Liver (tissue), 9 donors: ENCODE data around the gene BDKRB2. TPM values are rescaled to one million over a fixed set of nuclear protein-coding genes. Genes with fewer than 3 reads are reported as not detected.

Experiments used
- DNase-seq: peaks from one replicate; pipeline ENCODE4 v3.0.0-alpha.2; 2017; ENCODE audit warnings: low spot score
- H3K27ac ChIP-seq, 2 donors: one replicate each; pipeline ENCODE4 v1.7.0; 2013; ENCODE audit warnings: inconsistent platforms in 2 of 2, low read length in 2 of 2, control low read depth in 1 of 2, low read depth in 1 of 2, mild to moderate bottlenecking in 1 of 2
- H3K27me3 ChIP-seq, 4 donors: one replicate each; pipeline versions ENCODE4 v1.6.1 to v1.7.0; 2013; ENCODE audit warnings: low read length in 3 of 4, inconsistent platforms in 1 of 4, mild to moderate bottlenecking in 1 of 4, moderate library complexity in 1 of 4; ENCODE audit not compliant: control insufficient read depth in 4 of 4, insufficient read depth in 4 of 4
- H3K36me3 ChIP-seq, 4 donors: one replicate each; pipeline versions ENCODE4 v1.6.1 to v1.7.0; 2013; ENCODE audit warnings: low read length in 3 of 4, mild to moderate bottlenecking in 3 of 4, low read depth in 1 of 4, moderate library complexity in 1 of 4; ENCODE audit not compliant: control insufficient read depth in 4 of 4, insufficient read depth in 3 of 4
- H3K4me1 ChIP-seq, 4 donors: one replicate each; pipeline versions ENCODE4 v1.6.1 to v1.7.0; 2013; ENCODE audit warnings: low read length in 3 of 4, mild to moderate bottlenecking in 3 of 4, moderate library complexity in 1 of 4; ENCODE audit not compliant: control insufficient read depth in 4 of 4, insufficient read depth in 4 of 4
- H3K4me3 ChIP-seq, 3 donors: one replicate each; pipeline versions ENCODE4 v1.6.1 to v1.7.0; 2013; ENCODE audit warnings: low read length in 3 of 3, control low read depth in 1 of 3, low read depth in 1 of 3, mild to moderate bottlenecking in 1 of 3
- H3K9ac ChIP-seq, 2 donors: one replicate each; pipeline ENCODE4 v1.7.0; 2013; ENCODE audit warnings: low read length in 2 of 2, mild to moderate bottlenecking in 2 of 2, moderate library complexity in 2 of 2, control low read depth in 1 of 2, low read depth in 1 of 2
- H3K9me3 ChIP-seq, 4 donors: one replicate each; pipeline versions ENCODE4 v1.6.1 to v1.7.0; 2013; ENCODE audit warnings: low read length in 3 of 4; ENCODE audit not compliant: control insufficient read depth in 4 of 4
- EGR1 ChIP-seq, 2 donors: IDR thresholded peaks; 2 replicates each; pipeline ENCODE4 v1.6.1; 2016 to 2018; ENCODE audit warnings: antibody characterized with exemption in 2 of 2, low read depth in 2 of 2
- FOXA1 ChIP-seq: IDR thresholded peaks from 2 replicates; pipeline ENCODE4 v1.6.1; 2016; ENCODE audit warnings: antibody characterized with exemption
- GABPA ChIP-seq, 2 donors: IDR thresholded peaks in 1 of 2; conservative IDR thresholded peaks in 1 of 2; 2 replicates each; pipeline ENCODE4 v1.6.1; 2016; ENCODE audit warnings: antibody characterized with exemption in 2 of 2, mild to moderate bottlenecking in 1 of 2, moderate library complexity in 1 of 2
- JUND ChIP-seq, 2 donors: IDR thresholded peaks; 2 replicates each; pipeline ENCODE4 v1.6.1; 2016; ENCODE audit warnings: antibody characterized with exemption in 2 of 2
- NR2F2 ChIP-seq: IDR thresholded peaks from 2 replicates; pipeline ENCODE4 v1.6.1; 2016; ENCODE audit warnings: antibody characterized with exemption
- RXRA ChIP-seq, 2 donors: IDR thresholded peaks; 2 replicates each; pipeline ENCODE4 v1.6.1; 2017 to 2018; ENCODE audit warnings: antibody characterized with exemption in 2 of 2, mild to moderate bottlenecking in 1 of 2
- TAF1 ChIP-seq: conservative IDR thresholded peaks from 2 replicates; pipeline ENCODE4 v1.6.1; 2016; ENCODE audit warnings: antibody characterized with exemption, mild to moderate bottlenecking
- YY1 ChIP-seq: IDR thresholded peaks from 2 replicates; pipeline ENCODE4 v1.6.1; 2016; ENCODE audit warnings: antibody characterized with exemption, mild to moderate bottlenecking
- WGBS: extraction: QIAGEN DNeasy Blood & Tissue Kit; methylation state at CpG from one replicate; pipeline ENCODE4 v1.1.7; 2013; 5-methylcytosine and 5-hydroxymethylcytosine counted together
- polyA plus RNA-seq, 2 donors: library from polyadenylated mRNA; stranded (reverse) in 1 of 2; unstranded in 1 of 2; fragments of 200-250 nt in 1 of 2; fragments of >200 nt in 1 of 2; fragmentation: Nextera tagmentation in 1 of 2; extraction: Ambion mirVana in 1 of 2; gene quantifications; one replicate each; pipeline versions ENCODE4 v1.2.1 to v1.2.3, GENCODE V29; 2013 to 2015
- total RNA-seq, 2 donors: library from RNA; depleted of rRNA; stranded (reverse); fragments of >200 nt; gene quantifications; one replicate each; pipeline ENCODE4 v1.2.3, GENCODE V29; 2014
- TF ChIP-seq, protein P1 (sequence below): IDR thresholded peaks from 2 replicates; pipeline ENCODE4 v1.6.1; 2016; ENCODE audit warnings: antibody characterized with exemption, mild to moderate bottlenecking
- TF ChIP-seq, protein P2 (sequence below): IDR thresholded peaks from 2 replicates; pipeline ENCODE4 v1.6.1; 2016; ENCODE audit warnings: antibody characterized with exemption
- TF ChIP-seq, protein P3 (sequence below): IDR thresholded peaks from 2 replicates; pipeline ENCODE4 v1.6.1; 2016; ENCODE audit warnings: antibody characterized with exemption
- donor health status: healthy.
- donor health status: healthy.
- donor health status: healthy.
- donor health status: healthy.
- donor health status: healthy.

The BDKRB2 gene
- total and polyA plus RNA-seq, 4 donors = 0.10 to 0.25 (median 0.17) TPM

DNA sequence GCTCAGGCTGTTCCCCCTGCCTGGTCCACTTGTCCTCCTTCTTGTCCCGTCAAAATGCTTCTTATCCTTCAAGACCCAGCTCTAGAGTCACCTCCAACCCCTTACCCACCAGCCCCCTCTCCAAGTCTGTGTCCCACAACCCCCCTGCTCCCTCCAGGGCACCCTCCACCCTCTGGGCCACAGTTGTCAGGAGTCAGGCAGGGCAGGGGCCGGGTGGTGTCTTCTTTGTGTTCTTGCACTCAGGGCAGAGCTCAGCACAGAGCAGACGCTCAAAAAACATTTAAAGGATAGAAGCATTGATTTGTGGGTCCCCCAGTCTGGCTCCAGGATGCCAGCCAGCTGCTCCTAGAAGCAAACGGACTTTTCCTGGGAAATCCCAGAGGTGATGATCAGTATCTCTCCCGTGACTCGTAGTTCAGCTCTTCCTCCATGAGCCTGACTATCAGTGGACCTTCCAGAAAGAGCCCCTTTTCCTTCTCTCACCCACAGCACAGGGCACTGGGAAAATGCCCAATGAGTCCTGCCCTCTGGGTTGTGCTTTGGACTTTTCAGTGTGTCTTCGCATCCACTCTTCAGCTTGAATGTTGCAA lies 34.1 kb downstream of the BDKRB2 start:
- 67% methylated on average over 7 of the region's 7 CpGs for WGBS
- H3K27ac ChIP-seq = no peak overlapping the region
- H3K27me3 ChIP-seq = peaks cover 0 to 3% (median 0%) of the 10 kb centered on the region in 4 donors
- H3K36me3 ChIP-seq = no peaks in the 10 kb centered on the region
- DNase-seq = no peak
- no peak overlapping the region for H3K4me3 ChIP-seq
- H3K4me1 ChIP-seq = no peaks in the 10 kb centered on the region
- TF ChIP-seq EGR1 (IDR thresholded peaks at IDR 0.05; ENCODE audit: low read depth in 2 of 2) (no peak), RXRA (IDR thresholded peaks at IDR 0.05) (no peak)
- H3K9ac ChIP-seq = no peak overlapping the region
- no peaks in the 10 kb centered on the region for H3K9me3 ChIP-seq

DNA sequence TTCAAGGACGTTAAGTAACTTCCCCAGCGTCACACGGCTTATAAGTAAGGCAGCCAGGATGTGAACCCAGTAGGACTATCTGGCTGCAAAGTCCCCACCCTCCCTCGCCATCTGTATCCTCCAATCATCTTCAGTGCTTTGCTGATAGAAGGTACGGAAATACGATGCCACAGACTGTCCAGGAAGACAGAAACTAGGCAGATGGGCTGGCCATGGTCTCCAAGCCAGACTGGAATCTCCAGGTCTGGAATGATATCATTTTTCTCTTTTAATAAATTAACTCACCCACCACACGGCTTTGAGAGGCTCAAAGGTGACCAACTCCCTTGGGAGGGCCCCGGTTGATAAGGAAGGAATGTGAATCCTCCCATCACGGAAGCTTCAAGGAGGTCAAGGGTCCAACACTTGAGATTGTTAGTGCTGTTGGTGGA lies 35.1 kb downstream of the BDKRB2 start:
- no peak overlapping the region for H3K9ac ChIP-seq
- H3K27ac ChIP-seq = no peak overlapping the region
- H3K27me3 ChIP-seq = peaks cover 0 to 3% (median 0%) of the 10 kb centered on the region in 4 donors
- no peaks in the 10 kb centered on the region for H3K4me1 ChIP-seq
- H3K9me3 ChIP-seq = no peaks in the 10 kb centered on the region
- WGBS = 60% methylated on average over 9 of the region's 9 CpGs
- TF ChIP-seq, protein P1, sequence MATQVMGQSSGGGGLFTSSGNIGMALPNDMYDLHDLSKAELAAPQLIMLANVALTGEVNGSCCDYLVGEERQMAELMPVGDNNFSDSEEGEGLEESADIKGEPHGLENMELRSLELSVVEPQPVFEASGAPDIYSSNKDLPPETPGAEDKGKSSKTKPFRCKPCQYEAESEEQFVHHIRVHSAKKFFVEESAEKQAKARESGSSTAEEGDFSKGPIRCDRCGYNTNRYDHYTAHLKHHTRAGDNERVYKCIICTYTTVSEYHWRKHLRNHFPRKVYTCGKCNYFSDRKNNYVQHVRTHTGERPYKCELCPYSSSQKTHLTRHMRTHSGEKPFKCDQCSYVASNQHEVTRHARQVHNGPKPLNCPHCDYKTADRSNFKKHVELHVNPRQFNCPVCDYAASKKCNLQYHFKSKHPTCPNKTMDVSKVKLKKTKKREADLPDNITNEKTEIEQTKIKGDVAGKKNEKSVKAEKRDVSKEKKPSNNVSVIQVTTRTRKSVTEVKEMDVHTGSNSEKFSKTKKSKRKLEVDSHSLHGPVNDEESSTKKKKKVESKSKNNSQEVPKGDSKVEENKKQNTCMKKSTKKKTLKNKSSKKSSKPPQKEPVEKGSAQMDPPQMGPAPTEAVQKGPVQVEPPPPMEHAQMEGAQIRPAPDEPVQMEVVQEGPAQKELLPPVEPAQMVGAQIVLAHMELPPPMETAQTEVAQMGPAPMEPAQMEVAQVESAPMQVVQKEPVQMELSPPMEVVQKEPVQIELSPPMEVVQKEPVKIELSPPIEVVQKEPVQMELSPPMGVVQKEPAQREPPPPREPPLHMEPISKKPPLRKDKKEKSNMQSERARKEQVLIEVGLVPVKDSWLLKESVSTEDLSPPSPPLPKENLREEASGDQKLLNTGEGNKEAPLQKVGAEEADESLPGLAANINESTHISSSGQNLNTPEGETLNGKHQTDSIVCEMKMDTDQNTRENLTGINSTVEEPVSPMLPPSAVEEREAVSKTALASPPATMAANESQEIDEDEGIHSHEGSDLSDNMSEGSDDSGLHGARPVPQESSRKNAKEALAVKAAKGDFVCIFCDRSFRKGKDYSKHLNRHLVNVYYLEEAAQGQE = no peak
- TF ChIP-seq TAF1 (no peak), NR2F2 (no peak), FOXA1 (no peak), JUND (IDR thresholded peaks at IDR 0.05) (no peak), YY1 (no peak), RXRA (IDR thresholded peaks at IDR 0.05) (no peak), GABPA (IDR thresholded peaks at IDR 0.05 in 1 of 2, conservative IDR thresholded peaks at IDR 0.05 in 1 of 2) (no peak)
- TF ChIP-seq, protein P2, sequence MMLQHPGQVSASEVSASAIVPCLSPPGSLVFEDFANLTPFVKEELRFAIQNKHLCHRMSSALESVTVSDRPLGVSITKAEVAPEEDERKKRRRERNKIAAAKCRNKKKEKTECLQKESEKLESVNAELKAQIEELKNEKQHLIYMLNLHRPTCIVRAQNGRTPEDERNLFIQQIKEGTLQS = no peak
- no peaks in the 10 kb centered on the region for H3K36me3 ChIP-seq
- no peak overlapping the region for H3K4me3 ChIP-seq
- no peak for DNase-seq

DNA sequence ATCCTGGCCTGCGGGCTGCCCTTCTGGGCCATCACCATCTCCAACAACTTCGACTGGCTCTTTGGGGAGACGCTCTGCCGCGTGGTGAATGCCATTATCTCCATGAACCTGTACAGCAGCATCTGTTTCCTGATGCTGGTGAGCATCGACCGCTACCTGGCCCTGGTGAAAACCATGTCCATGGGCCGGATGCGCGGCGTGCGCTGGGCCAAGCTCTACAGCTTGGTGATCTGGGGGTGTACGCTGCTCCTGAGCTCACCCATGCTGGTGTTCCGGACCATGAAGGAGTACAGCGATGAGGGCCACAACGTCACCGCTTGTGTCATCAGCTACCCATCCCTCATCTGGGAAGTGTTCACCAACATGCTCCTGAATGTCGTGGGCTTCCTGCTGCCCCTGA lies 36.0 kb downstream of the BDKRB2 start:
- 92% methylated on average over 18 of the region's 18 CpGs for WGBS
- Histone ChIP-seq H3K27me3 (peaks cover 0 to 3% (median 0%) of the 10 kb centered on the region in 4 donors), H3K4me1 (no peaks in the 10 kb centered on the region), H3K27ac (no peak overlapping the region), H3K36me3 (no peaks in the 10 kb centered on the region), H3K9me3 (no peaks in the 10 kb centered on the region), H3K9ac (no peak overlapping the region), H3K4me3 (no peak overlapping the region)
- no peak for TF ChIP-seq TAF1
- TF ChIP-seq, protein P3, sequence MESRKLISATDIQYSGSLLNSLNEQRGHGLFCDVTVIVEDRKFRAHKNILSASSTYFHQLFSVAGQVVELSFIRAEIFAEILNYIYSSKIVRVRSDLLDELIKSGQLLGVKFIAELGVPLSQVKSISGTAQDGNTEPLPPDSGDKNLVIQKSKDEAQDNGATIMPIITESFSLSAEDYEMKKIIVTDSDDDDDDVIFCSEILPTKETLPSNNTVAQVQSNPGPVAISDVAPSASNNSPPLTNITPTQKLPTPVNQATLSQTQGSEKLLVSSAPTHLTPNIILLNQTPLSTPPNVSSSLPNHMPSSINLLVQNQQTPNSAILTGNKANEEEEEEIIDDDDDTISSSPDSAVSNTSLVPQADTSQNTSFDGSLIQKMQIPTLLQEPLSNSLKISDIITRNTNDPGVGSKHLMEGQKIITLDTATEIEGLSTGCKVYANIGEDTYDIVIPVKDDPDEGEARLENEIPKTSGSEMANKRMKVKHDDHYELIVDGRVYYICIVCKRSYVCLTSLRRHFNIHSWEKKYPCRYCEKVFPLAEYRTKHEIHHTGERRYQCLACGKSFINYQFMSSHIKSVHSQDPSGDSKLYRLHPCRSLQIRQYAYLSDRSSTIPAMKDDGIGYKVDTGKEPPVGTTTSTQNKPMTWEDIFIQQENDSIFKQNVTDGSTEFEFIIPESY = no peak
- no peak for DNase-seq
